ENCODE measurements around the gene SSC4D. TPM values are rescaled to one million over a fixed set of nuclear protein-coding genes. Genes with fewer than 3 reads are reported as not detected.
"Not testable (repeated sequence)": the region's sequence is repeated elsewhere in the genome, so short reads cannot be mapped to it uniquely, and the experiment has no call there.

Gene SSC4D
- total RNA-seq, 1 donor from 2014 or later, result not detected

GRCh38 chr7:76437873-76438272 is 28.4 kb upstream of the SSC4D start:
- H3K27me3 ChIP-seq; H3K9me3 ChIP-seq; intact Hi-C loops (cut with DNase I): not testable (repeated sequence)

GRCh38 chr7:76430836-76431235 is 21.3 kb upstream of the SSC4D start:
- no peaks in the 10 kb centered on the region for H3K36me3 ChIP-seq
- intact Hi-C loops (cut with DNase I), result no loop called here
- H3K27me3 ChIP-seq, result no peaks in the 10 kb centered on the region
- no peak overlapping the region for H3K27ac ChIP-seq
- no peak for DNase-seq (ENCODE audit: extremely low spot score in 2 of 2)
- H3K9me3 ChIP-seq, result no peaks in the 10 kb centered on the region
- no peak overlapping the region for H3K4me3 ChIP-seq
- no peak for TF ChIP-seq POLR2A (IDR thresholded peaks at IDR 0.05)
- no peak for TF ChIP-seq POLR2AphosphoS5 (IDR thresholded peaks at IDR 0.05; ENCODE audit: insufficient read depth in 1 of 2, low read depth in 1 of 2)
- TF ChIP-seq CTCF (IDR thresholded peaks at IDR 0.05), result no peak
- H3K4me1 ChIP-seq, result no peaks in the 10 kb centered on the region

More at GRCh38 chr7:76437873-76438272, 28.4 kb upstream of the SSC4D start:
- not testable (repeated sequence) for H3K4me3 ChIP-seq; H3K4me1 ChIP-seq; DNase-seq (ENCODE audit: extremely low spot score in 2 of 2); H3K36me3 ChIP-seq; H3K27ac ChIP-seq
- peak in 1 of 3 experiments; percentile 22 for TF ChIP-seq CTCF (IDR thresholded peaks at IDR 0.05)

GRCh38 chr7:76430211-76430610 is 20.7 kb upstream of the SSC4D start:
- H3K36me3 ChIP-seq, result no peaks in the 10 kb centered on the region
- no peaks in the 10 kb centered on the region for H3K4me1 ChIP-seq
- no peaks in the 10 kb centered on the region for H3K9me3 ChIP-seq
- no peak overlapping the region for H3K4me3 ChIP-seq
- no peak overlapping the region for H3K27ac ChIP-seq
- intact Hi-C loops (cut with DNase I), result no loop called here
- no peak for TF ChIP-seq POLR2AphosphoS5 (IDR thresholded peaks at IDR 0.05; ENCODE audit: insufficient read depth in 1 of 2, low read depth in 1 of 2)
- no peak for DNase-seq (ENCODE audit: extremely low spot score in 2 of 2)
- no peaks in the 10 kb centered on the region for H3K27me3 ChIP-seq

- TF ChIP-seq CTCF (IDR thresholded peaks at IDR 0.05) (no peak), POLR2A (IDR thresholded peaks at IDR 0.05) (no peak), POLR2AphosphoS5 (IDR thresholded peaks at IDR 0.05; ENCODE audit: insufficient read depth in 1 of 2, low read depth in 1 of 2) (no peak)
- intact Hi-C loops (cut with DNase I), result no loop called here
- no peak for DNase-seq (ENCODE audit: extremely low spot score in 2 of 2)
- Histone ChIP-seq H3K27me3 (no peaks in the 10 kb centered on the region), H3K27ac (no peak overlapping the region), H3K4me3 (no peak overlapping the region), H3K4me1 (peaks cover 1% of the 10 kb centered on the region), H3K9me3 (no peaks in the 10 kb centered on the region), H3K36me3 (no peaks in the 10 kb centered on the region)
Measured at GRCh38 chr7:76428868-76429805, 19.6 kb upstream of the SSC4D start.

- Histone ChIP-seq H3K4me3 (no peak overlapping the region), H3K4me1 (peaks cover 7% of the 10 kb centered on the region), H3K27me3 (no peaks in the 10 kb centered on the region), H3K36me3 (no peaks in the 10 kb centered on the region), H3K9me3 (no peaks in the 10 kb centered on the region), H3K27ac (no peak overlapping the region)
- intact Hi-C loops (cut with DNase I), result no loop called here
- no peak for DNase-seq (ENCODE audit: extremely low spot score in 2 of 2)
- TF ChIP-seq CTCF (IDR thresholded peaks at IDR 0.05), result no peak
- no peak for TF ChIP-seq POLR2AphosphoS5 (IDR thresholded peaks at IDR 0.05; ENCODE audit: insufficient read depth in 1 of 2, low read depth in 1 of 2)
- no peak for TF ChIP-seq POLR2A (IDR thresholded peaks at IDR 0.05)
Measured at GRCh38 chr7:76428149-76428823, 18.8 kb upstream of the SSC4D start.

Data from vagina (tissue), 2 donors.